GM15510 (cell line): Measurements from ENCODE around the gene ALLC.

ENCODE experiments used
- POLR2A ChIP-seq: IDR thresholded peaks from 3 replicates; pipeline ENCODE4 v1.6.1; 2011; ENCODE audit warnings: borderline replicate concordance; ENCODE audit not compliant: insufficient read length; ENCODE audit errors: extremely low read depth

The ALLC gene

DNA sequence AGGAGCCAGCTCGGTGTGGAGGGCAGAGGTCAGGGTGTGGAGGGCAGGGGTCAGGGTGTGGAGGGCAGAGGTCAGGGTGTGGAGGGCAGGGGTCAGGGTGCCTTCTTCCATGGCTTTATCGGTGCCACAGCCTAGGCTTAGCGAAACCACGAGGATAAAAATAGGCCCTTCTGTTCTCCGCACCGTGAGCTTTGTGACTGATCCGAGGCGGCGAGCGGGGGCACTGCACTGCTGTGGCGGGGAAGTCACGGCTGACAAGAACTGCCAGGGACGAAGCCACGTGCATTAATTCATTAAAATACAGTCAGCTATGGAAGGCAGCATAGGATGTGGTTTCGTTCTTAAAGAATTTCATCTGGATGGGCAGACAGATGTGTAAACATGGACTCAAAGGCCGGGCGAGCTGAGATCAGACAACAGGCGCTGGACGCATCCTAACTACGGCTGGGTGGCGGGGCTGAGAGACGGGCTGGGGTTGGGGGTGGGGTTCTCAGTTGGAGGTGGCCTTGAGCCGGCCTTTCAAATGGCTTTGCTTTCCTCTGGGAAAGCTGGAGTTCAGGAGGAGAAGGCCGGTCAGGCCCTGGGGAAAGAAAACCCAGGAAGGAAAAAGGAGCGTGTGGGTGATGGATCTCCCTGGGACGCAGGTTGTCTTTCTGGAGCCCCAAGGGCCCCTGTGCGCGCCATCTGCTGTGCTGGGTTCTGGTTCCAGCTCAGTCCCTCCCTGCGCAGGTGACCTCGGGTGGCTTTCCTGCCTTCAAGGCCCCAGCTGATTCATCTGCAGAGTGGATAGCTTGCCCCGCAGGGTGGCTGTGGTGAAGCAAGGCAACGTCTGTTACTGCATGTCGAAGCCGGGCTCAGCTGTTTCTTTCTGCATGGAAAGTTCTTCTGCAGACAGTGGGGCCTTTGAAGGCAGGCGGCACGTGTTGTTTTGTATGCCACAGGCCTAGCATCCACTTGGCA, 958 bp upstream of the ALLC start:
- TF ChIP-seq POLR2A: no peak

DNA sequence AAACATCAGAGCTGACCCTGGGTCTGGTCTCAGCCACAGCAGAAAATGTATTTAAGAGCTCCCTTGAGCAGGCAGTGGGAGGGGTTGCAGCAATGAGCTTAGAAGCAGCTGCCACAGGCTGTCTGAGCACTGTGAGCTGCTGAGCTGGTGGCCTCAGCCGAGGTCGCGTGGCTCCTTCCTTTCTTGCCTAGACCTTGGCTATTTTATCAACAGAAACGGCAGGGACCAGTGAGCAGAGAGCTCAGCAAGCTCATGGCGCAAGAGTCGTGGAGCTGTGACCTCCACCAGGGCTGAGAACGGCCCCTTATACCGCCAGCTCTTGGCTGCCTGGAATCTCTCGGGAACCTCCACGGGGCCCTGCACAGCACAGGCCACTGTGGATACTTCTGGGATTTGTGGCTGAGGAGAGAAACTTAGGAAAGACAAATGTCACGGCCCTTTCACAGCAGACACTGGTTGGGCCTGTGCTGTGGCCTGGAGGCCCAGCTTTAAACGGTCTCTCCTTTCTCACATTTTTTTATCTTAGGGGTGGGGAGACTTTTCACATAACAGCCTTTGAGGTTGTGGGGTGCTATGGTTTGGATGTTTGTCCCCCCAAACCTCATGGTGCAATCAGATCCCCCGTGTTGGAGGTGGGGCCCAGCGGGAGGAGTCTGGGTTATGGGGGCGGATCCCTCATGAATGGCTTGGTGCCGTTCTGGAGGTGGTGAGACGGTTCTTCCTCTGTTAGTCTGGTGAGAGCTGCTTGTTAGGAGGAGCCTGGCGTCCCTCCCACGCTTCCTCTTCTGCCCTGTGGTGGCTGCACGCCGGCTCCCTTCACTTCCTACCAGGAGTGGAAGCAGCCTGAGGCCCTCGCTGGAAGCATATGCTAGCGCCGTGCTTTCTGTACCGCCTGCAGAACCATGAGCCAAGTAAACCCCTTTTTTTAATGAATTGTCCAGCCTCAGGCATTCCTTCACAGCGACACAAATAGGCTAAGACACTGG, 1.7 kb downstream of the ALLC start:
- TF ChIP-seq POLR2A: no peak

DNA sequence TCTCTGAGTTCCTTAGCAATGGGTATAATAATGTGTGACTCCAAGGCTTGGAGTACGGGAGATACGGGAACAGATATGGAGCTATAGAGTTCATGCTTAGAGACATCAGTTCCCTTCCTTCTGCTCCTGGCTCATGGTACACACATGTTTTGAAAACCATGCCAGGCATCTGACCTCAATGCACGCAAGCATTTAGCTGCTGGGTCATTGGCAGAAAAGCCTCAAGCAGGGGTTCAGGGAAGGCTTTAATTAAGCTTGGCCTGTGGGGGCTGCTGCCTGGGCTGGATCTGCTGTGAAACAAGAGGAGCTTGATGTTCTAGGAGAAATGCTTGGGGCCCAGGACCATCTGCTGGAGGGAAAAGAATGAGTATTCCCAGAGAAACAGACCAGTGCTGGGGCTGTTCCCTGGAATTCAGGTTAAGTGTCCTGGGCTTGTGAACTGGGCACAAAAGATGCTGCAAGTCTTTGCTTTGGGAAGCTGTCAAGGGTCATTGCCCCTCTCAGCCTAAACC, 3.2 kb downstream of the ALLC start:
- TF ChIP-seq POLR2A: no peak

DNA sequence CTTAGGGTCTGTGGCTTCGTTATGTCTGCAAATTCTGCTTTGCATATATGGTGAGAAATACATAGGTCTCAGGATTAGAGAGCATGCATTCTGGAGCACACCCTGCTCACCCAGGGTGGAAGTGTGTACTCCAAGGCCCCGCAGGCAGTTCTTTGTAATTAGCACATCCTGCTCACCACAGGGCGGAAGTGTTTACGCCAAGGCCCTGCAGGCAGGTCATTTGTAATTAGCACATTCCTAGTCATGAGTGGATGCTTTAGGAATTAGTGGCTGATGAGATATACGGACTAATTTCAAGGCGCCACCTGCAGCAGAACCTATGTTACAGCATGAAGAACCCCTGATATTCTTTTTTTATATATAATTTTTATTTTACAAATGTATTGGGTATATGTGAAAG, 4.2 kb downstream of the ALLC start:
- no peak for TF ChIP-seq POLR2A

DNA sequence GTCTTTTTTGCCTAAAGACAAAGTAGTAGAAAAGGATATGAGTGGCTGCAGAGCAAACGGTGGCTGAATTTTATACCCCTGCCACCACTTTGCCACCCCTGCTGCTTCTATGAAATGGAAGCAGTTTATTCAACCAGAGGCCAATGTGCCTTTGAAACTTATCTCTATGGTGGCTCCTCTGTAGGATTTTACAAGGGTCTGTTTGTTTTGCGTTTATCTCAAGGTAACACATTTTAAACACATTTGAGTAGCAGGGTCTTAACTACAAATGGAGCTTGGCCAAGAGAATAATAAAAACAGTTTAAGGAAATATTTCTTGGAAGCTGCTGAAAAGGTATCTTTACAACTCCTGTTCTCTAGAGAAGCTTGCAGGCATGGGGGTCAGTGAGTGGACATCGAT, 6.1 kb downstream of the ALLC start:
- TF ChIP-seq POLR2A: no peak

DNA sequence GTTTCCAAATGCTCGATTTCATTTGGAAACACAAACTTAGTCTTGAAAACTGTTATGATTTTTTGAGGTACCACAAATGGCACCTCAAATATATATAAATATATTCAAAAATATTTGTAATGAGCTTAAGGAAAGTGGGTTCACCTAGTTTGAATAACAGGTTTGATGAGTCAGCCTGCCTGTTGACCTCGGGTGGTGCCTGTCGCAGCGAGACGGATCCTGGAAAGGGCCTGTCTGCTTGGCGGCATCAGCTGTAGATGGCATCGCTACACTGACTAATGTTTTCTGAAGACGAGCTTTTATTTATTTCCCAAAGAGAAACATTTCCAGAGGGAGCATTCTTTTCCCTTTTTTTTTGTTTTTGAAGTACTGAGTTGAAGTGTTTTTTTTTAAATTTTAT, 6.9 kb downstream of the ALLC start:
- TF ChIP-seq POLR2A: no peak

DNA sequence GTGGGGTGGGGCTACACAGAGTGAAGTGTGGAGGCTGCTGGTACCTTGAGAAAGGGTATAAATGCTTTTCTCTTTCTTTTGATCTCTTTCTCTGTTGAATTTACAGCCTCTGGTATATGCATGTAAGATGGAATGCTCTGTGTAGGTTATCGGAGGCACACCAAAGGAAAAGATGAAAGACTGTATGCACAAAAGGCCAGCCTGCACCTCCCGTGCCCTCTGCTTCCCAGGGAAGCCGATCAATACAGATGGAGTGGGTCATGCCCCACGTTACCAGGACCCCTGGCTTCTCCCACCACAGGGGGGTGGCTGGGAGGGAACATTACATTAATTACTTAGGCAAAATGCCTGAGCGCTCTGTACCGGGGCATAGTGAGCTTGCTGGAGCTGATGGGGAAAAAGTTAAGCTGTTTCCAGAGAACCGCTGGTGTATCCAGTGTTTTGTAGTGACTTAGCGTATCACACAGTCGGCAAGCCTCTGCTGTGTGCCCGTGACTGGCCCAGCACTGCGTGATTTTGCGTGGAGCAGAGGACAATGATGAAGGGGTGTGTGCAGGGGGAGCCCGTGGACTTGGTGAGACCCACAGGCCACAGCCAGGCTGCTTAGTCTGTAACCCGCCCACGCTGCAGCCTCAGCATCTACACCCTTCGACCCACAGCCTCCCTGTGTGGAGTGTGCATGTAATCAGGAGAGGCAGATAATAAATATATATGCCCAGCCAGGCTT, 8.0 kb downstream of the ALLC start:
- no peak for TF ChIP-seq POLR2A

DNA sequence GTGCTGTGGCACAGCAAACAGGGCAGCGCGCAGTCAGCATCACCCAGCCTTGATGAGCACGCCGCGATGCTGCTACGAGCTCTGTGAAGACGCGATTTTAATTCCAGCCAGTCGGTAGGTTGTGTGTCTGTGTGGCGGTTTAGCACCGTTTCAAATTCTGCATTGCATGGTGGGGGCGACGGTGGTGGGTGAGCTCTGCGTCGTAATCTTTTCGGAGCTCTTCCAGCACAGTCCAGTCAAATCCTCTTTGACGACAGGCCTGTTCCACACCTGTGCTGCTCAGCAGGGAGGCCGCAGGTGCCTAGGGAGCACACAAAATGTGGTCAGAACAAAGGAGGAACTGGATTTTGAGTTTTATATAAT, 8.6 kb downstream of the ALLC start:
- no peak for TF ChIP-seq POLR2A

DNA sequence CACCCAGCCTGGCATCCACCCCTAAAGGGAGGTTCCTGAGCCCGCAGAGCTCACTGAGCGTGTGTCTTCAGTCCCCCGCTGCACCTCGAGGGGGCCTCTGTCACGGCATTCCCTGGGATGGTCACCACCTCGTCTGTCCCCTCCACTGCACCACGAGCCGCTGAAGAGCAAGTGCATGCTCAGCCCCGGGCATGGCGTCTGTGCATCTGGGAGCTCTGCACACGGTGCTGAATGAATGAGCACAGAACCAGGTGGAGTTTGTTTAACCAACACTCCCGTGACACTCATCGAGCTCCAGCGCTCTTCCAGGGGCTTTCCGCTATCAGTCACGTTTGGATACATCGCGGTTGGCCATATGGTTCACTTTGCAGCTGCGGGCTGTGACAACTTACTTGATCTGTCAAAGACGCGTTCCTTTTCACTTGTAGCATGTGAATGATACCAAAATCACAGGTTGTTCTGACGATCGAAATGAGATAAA, 9.2 kb downstream of the ALLC start:
- no peak for TF ChIP-seq POLR2A

DNA sequence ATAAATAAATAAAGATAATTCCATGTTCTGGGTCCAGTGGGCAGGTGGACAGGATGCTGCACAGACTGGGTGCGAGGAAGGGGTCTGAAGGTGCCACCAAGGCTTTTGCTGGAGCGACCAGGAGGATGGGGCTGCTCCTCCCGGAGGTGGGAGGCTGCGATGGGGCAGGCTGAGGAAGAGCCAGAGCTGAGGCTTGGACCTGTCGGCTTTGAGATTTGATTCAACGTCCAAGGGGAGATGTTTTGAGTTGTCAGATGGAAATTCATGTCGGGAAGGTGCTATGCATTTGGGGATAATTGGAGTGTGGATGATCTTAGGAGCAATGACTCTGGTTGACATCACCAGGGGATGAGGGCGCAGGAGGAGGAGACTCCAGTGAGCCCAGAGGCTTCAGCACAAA, 11.7 kb downstream of the ALLC start:
- no peak for TF ChIP-seq POLR2A

DNA sequence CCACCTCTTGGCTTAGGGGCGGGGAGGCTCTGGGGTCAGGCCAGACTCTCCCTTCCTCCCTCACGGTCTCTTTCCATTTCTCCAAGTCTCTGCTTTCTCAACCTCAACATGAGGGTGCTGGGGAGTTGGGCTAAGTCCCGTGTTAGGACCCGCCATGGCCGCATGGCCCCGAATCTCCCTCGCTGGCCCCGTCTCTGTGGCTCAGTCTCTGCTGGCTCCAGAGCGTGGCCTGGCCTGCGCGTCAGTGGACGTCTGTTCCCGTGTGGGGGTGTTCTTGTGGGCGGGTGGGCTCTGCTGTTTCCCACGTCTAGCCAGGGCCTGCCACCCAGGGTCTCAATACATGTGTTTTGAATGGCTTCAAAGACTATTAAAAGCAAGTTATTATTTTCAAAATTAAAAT, 12.4 kb downstream of the ALLC start:
- TF ChIP-seq POLR2A: no peak

DNA sequence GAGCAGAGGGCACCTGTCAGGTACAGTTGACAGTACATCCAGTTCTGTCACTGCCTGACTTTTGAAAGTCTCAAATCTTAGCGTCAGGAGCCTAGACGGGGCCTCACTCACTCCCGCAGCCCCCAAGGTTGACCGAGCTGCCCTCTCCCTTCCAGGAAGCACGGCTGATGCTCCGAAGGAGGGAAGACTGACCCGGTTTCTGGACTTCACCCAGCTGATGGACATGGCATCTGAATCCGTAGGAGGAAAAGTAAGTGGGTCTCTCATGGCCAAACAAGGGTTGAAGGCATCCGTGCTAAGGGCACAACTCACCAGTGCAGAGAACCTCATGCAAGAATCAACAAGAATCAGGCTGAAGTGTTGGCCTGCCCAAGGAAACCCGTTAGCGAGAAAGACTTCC, 12.9 kb downstream of the ALLC start:
- TF ChIP-seq POLR2A: no peak

DNA sequence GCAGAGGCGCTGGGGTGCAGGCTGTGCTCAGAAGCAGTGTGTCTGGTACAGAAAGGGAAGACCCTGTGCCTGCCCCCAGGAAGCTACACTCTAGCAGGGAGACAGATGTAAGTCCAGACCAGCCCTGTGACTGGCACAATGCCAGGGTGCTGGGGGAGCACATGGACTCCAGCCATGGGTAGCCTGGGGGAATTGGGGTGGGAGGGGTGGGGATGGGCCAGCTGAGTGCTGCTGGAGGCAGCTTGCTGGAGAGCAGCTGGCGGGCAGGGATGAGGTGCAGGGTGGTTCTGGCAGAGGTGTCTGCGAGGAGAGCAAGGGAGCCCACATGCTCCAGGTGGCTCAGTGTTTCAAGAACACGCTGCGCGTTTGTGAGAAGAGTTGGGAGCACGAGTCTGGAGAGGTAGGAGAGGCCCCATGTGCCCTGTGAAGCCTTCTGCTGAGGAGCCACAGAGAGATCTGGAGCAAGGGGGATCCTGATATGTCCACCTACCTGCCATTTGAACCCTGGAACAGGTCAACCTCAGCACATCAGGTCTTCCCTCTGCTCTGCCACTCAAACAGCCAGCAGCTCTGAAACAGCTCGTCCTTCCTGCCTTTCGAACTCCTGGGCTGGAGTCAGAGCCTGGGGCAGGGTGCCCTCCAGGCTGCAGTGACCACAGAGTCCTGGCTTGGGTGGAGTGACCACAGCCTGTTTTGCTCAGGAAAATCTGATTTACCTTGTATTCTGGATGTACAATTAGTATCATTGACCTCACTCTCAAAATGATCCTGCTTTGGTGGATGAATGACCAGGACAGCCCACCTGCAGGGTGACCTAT, 15.1 kb downstream of the ALLC start:
- TF ChIP-seq POLR2A: no peak
